Immature natural killer cell (primary cell): ENCODE measurements around the gene ATP2A1. TPM values are rescaled to one million over a fixed set of nuclear protein-coding genes. Genes with fewer than 3 reads are reported as not detected.
"Not testable (repeated sequence)": the region's sequence is repeated elsewhere in the genome, so short reads cannot be mapped to it uniquely, and the experiment has no call there.

Source experiments
- DNase-seq, 3 donors: peaks; one replicate each; pipeline ENCODE4 v3.0.0; 2022; ENCODE audit warnings: mixed read lengths in 1 of 3
- H3K27ac Mint-ChIP-seq, 6 donors: one replicate each; pipeline ENCODE4 v1.8.0; 2020; ENCODE audit warnings: mixed read lengths in 6 of 6, mild to moderate bottlenecking in 5 of 6, inconsistent platforms in 4 of 6, moderate library complexity in 3 of 6
- H3K27me3 Mint-ChIP-seq, 3 donors: one replicate each; pipeline ENCODE4 v1.8.0; 2020 to 2021; ENCODE audit warnings: low read depth in 3 of 3, mild to moderate bottlenecking in 3 of 3, mixed read lengths in 3 of 3, moderate library complexity in 3 of 3, inconsistent platforms in 1 of 3
- H3K36me3 Mint-ChIP-seq, 3 donors: one replicate each; pipeline ENCODE4 v1.8.0; 2020; ENCODE audit warnings: mixed read lengths in 3 of 3, inconsistent platforms in 2 of 3, mild to moderate bottlenecking in 2 of 3
- H3K4me1 Mint-ChIP-seq, 2 donors: one replicate each; pipeline ENCODE4 v1.8.0; 2020; ENCODE audit warnings: inconsistent platforms in 2 of 2, mild to moderate bottlenecking in 2 of 2, mixed read lengths in 2 of 2, moderate library complexity in 1 of 2
- H3K4me3 Mint-ChIP-seq, 5 donors: one replicate each; pipeline ENCODE4 v1.8.0; 2020; ENCODE audit warnings: mild to moderate bottlenecking in 5 of 5, mixed read lengths in 5 of 5, inconsistent platforms in 3 of 5, moderate library complexity in 3 of 5
- H3K9me3 Mint-ChIP-seq, 6 donors: one replicate each; pipeline ENCODE4 v1.8.0; 2020; ENCODE audit warnings: mild to moderate bottlenecking in 6 of 6, mixed read lengths in 6 of 6, inconsistent platforms in 4 of 6, moderate library complexity in 3 of 6
- polyA plus RNA-seq, 3 donors: library from polyadenylated mRNA; unstranded; fragments of 300-500 nt; fragmentation: Illumina TruSeq; gene quantifications; one replicate each; pipeline ENCODE4 v1.2.3, GENCODE V29; 2021

The ATP2A1 gene
- polyA plus RNA-seq, 3 donors from 2014 or later = 0.31 TPM; not detected in 2

DNA sequence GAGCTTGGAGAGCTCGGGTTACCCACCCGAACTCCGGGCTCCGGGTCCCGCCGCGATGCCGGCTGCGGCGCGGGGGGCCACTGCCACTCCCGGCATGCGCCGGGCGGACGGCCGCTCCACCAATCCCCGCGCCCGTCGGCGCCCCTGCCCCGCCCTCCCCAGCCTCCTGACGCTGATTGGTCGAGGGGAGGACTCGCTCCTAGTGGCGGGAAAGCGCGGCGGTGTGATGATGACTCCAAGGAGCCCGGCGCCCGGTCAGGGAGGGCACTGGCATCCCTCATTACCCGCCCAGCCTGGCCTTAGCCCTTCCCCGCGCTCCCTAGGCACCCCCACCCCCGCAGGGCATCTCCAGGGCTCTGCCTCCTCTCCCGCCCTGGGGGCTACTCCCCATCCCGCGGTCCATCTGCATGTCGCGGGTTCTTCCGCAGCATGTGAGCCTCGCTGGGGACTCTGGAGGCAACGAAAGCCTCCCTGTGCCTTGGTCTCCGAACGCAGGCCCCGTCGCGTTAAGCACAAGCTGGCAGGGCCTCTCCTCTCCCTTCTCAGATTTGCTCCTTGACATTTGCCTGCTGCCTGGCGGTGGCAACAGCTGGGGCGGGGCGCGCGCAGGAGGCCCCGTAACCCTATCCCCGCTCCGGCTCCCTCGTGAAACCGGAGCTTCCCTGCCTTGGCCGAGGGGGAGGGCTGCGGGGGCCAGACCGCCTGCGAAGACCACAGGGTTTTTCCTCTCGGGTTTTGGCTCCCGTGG is 1.7 kb downstream of the ATP2A1 start:
- Mint-ChIP-seq H3K27me3 (peaks cover 0 to 3% (median 0%) of the 10 kb centered on the region in 3 donors), H3K4me1 (peaks cover 18 to 19% of the 10 kb centered on the region in 2 donors), H3K4me3 (peak overlapping the region; percentile 84 to 90 (median 87)), H3K27ac (no peak overlapping the region), H3K9me3 (no peaks in the 10 kb centered on the region), H3K36me3 (no peaks in the 10 kb centered on the region)
- peak; percentile 74 to 80 (median 79) for DNase-seq

DNA sequence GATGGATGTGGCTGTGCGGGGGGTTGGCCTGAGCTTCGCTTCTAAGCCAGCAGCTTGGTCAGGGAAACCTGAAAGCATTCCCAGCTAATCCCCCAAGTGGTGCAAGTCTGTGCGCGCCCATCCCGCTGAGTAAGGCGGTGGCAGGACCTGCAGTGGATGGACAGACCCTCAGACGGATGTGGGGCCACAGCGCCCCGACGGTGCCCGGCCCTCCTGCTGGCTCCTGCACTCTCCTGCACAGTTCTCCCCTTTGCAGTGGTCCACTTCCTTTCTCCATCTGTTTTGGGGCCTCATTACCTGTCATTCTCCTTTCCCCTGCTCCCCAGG is 2.3 kb downstream of the ATP2A1 start:
- H3K27me3 Mint-ChIP-seq = peaks cover 0 to 3% (median 0%) of the 10 kb centered on the region in 3 donors
- H3K27ac Mint-ChIP-seq = no peak overlapping the region
- H3K4me1 Mint-ChIP-seq = peaks cover 18 to 19% of the 10 kb centered on the region in 2 donors
- no peaks in the 10 kb centered on the region for H3K9me3 Mint-ChIP-seq
- no peak for DNase-seq
- no peaks in the 10 kb centered on the region for H3K36me3 Mint-ChIP-seq
- H3K4me3 Mint-ChIP-seq = peak overlapping the region; percentile 71 to 85 (median 79)

DNA sequence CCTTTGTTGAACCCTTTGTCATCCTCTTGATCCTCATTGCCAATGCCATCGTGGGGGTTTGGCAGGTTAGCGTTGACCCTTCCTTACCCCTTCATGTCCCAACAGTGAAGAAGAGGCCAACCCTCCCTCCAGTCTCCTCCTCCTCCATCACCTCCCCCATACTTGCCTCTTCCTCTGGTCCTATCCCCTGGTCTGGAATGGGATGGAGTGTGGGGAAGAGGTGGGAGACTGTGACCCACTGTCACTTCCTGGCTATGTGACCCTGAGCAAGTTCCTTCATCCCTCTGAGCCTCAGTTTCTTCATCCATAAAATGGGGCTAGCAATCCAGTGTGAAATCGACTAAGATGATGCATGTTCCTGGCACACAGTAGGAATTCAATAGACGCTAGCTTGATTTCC is 2.7 kb downstream of the ATP2A1 start:
- Mint-ChIP-seq H3K9me3 (no peaks in the 10 kb centered on the region), H3K36me3 (no peaks in the 10 kb centered on the region), H3K4me1 (peaks cover 18 to 19% of the 10 kb centered on the region in 2 donors), H3K27me3 (peaks cover 0 to 3% (median 0%) of the 10 kb centered on the region in 3 donors), H3K27ac (peak overlapping the region in 1 of 6 donors; percentile 26), H3K4me3 (peak overlapping the region; percentile 71 to 85 (median 79))
- no peak for DNase-seq

DNA sequence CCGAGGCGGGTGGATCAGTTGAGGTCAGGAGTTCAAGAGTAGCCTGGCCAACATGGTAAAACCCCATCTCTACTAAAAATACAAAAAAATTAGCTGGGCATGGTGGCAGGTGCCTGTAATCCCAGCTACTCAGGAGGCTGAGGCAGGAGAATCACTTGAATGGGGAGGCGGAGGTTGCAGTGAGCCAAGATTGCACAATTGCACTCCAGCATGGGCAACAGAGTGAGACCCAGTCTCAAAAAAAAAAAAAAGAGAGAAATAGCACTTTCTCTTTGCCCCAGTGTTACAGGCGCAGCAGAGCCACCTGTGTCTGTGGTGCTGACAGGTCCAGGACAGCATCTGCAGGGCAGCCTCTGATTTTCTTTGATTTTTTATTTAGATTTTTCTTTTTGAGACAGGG is 3.3 kb downstream of the ATP2A1 start:
- not testable (repeated sequence) for H3K9me3 Mint-ChIP-seq, H3K27me3 Mint-ChIP-seq, H3K27ac Mint-ChIP-seq, H3K36me3 Mint-ChIP-seq, DNase-seq
- Mint-ChIP-seq H3K4me1 (peaks cover 18 to 19% of the 10 kb centered on the region in 2 donors), H3K4me3 (peak overlapping the region in 4 of 5 donors; percentile 9 to 85 (median 79))

DNA sequence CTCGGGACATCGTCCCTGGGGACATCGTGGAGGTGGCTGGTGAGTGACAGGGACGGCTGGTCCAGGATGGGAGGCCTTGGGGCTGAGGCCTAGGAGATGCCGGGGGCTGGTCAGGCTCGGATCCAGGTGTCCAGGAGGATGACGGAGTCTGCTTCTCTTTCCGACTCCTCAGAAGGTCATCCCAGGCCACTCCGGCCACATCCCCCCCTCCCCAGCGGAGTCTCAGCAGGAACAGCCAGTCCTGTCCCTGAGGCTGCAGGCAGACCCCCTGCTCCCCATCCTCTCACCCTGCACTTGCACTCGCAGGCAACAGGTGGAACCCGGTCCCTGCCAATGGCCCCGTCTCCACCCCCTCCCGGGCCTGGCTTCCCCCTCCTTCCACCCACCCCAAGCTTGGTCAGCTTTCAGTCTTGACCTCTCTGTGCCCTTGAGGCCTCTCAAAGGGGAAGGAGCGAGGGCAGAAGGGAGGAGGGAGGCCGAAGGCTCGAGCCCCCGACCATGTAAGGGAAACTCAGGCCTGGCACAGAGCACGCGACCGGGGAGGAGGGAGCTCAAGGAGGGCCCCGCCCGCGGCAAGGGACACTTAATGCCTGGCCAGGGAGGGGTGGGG is 4.4 kb downstream of the ATP2A1 start:
- DNase-seq = no peak
- Mint-ChIP-seq H3K4me1 (peaks cover 14 to 18% of the 10 kb centered on the region in 2 donors), H3K27ac (no peak overlapping the region), H3K4me3 (no peak overlapping the region), H3K9me3 (no peaks in the 10 kb centered on the region), H3K36me3 (no peaks in the 10 kb centered on the region), H3K27me3 (peaks cover 0 to 2% (median 2%) of the 10 kb centered on the region in 3 donors)

DNA sequence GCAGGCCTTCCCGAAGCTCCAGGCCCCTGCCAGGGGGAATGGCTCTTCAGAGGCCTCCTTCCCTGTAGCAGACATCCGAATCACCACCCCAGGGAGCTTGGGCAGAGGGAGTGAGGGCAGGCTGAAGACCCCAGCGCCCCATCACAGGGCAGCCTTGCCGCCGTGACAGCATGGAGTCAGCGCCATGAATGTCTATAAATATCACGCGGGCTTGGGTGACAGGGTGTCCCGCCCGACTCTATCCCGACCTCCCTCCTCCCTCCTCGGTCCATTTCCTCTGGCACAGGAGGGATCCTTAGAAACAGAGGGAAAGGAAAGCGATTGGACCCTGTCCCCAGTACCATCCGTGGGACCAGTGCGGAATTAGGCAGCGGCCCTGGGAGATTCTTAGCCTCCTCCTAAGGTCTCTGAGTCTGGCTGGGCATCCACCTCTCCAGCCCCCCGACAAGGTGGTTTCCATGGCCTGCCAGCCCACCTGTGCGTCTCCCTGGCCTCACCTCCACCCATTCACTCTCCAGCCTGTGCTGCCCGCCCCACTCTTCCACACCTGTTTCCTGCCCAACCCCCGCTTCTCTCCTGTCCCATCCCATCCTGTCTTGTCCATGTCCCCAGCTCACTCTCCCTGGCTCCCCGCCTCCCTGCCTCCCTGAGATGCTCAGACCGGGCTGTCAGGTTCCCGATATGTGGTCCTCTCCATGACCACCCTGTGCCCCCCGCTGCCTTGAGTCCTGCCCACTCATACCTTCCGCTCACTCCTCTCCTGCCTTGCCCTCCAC is 5.1 kb downstream of the ATP2A1 start:
- Mint-ChIP-seq H3K4me1 (peaks cover 14 to 18% of the 10 kb centered on the region in 2 donors), H3K4me3 (no peak overlapping the region), H3K9me3 (no peaks in the 10 kb centered on the region), H3K36me3 (no peaks in the 10 kb centered on the region), H3K27me3 (peaks cover 0 to 2% (median 2%) of the 10 kb centered on the region in 3 donors), H3K27ac (peak overlapping the region in 1 of 6 donors; percentile 53)
- DNase-seq = no peak

DNA sequence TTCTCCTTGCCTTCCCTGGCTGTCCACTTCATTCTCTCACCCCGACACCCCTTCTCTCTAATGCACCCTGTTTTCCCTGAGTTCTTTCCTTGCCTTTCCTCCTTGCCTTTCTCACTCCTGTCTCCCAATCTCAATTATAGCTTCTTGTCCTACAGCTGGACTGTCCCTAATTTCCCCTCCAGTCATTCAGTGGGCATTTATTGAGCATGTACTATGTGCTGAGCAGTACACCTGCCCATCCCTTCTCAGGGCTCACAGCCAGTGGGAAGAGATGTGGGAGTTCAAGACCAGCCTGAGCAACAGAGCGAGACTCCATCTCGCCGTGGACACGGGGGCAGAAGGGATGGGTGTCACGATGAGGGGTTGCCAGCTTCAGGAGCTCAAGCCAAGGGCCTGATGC is 5.8 kb downstream of the ATP2A1 start:
- peak overlapping the region in 2 of 6 donors; percentile 49 to 53 for H3K27ac Mint-ChIP-seq
- no peak overlapping the region for H3K4me3 Mint-ChIP-seq
- DNase-seq = no peak
- H3K36me3 Mint-ChIP-seq = no peaks in the 10 kb centered on the region
- no peaks in the 10 kb centered on the region for H3K9me3 Mint-ChIP-seq
- peaks cover 13 to 16% of the 10 kb centered on the region in 2 donors for H3K4me1 Mint-ChIP-seq
- peaks cover 0 to 2% (median 2%) of the 10 kb centered on the region in 3 donors for H3K27me3 Mint-ChIP-seq

DNA sequence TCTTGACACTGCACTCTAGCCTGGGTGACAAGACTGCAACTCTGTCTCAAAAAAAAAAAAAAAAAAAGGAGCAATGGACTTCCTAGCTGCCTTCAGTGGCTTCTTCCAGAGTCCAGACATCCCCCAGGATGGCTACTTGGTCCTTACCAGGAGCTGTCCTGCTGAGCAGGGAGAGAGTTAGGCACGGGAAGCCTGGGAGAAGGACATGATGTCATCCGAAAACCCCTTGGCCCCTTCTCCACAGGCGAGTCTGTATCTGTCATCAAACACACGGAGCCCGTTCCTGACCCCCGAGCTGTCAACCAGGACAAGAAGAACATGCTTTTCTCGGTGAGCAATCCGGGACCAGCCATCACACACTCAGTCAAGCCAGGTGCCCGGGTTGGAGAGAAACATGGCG is 8.7 kb downstream of the ATP2A1 start:
- Mint-ChIP-seq H3K36me3 (no peaks in the 10 kb centered on the region), H3K4me1 (peaks cover 3 to 5% of the 10 kb centered on the region in 2 donors), H3K27me3 (peaks cover 0 to 2% (median 2%) of the 10 kb centered on the region in 3 donors), H3K4me3 (no peak overlapping the region), H3K27ac (no peak overlapping the region), H3K9me3 (no peaks in the 10 kb centered on the region)
- DNase-seq = no peak

DNA sequence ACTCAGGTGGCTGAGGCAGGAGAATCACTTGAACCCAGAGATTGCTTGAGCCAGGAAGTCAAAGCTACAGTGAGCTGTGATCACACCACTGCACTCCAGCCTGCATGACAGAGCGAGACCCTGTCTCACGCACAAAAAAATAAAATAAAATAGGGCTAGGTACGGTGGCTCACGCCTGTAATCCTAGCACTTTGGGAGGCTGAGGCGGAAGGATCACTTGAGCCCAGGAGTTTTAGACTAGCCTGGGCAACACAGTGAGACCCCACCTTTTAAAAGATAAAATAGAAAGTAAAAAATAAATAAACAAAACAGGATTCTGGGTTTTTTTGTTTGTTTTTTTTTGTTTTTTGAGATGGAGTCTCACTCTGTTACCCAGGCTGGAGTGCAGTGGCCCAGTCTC is 12.1 kb downstream of the ATP2A1 start:
- not testable (repeated sequence) for H3K36me3 Mint-ChIP-seq, H3K27me3 Mint-ChIP-seq, H3K27ac Mint-ChIP-seq, H3K9me3 Mint-ChIP-seq, DNase-seq
- Mint-ChIP-seq H3K4me3 (peak overlapping the region in 1 of 5 donors; percentile 36), H3K4me1 (peaks cover 15 to 23% of the 10 kb centered on the region in 2 donors)

DNA sequence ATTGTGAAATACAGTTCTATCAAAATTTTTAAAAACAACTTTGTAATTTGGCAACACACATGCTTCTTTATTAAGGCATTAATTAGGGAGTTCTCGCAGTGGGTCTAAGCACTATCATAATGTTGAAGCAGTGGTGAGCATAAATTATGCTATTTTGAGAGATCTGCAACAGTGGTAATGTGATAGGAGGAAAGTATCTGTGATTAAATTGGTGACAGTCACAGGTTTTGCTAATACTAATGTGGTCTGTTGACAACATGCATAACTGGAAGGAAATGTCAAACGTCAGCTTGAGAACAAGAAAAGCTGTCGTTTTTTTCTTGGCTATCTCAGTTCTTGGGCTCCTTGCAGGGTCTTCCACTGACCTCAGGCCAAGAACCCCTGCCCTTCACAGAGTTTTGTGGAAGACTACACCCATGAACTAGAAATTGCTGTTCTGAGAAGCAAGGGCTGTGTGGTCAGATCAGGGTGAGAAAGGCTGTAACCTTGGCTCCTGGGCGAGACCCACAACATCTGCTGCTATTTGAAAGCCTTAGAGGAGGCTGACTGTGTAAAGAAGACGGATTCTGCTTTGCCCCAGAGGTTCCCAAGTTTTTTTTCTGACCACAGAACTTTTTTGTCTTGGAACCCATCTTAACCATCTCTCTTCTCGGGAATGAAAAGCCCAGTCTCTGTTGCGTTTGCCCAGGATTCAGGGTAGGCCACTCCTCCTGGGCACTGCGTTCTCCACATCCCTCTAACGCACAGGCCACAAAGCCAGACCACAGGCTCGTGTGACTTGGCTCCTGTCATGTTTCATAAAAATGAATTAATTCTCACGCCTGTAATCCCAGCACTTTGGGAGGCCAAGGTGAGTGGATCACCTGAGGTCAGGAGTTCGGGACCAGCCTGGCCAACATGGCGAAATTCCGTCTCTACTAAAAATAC is 13.9 kb downstream of the ATP2A1 start:
- Mint-ChIP-seq H3K27me3 (peaks cover 0 to 1% (median 0%) of the 10 kb centered on the region in 3 donors), H3K9me3 (no peaks in the 10 kb centered on the region), H3K4me3 (peak overlapping the region; percentile 44 to 79 (median 72)), H3K27ac (peak overlapping the region; percentile 67 to 96 (median 89)), H3K4me1 (peaks cover 15 to 23% of the 10 kb centered on the region in 2 donors), H3K36me3 (no peaks in the 10 kb centered on the region)
- DNase-seq = peak; percentile 18 to 37 (median 31)

DNA sequence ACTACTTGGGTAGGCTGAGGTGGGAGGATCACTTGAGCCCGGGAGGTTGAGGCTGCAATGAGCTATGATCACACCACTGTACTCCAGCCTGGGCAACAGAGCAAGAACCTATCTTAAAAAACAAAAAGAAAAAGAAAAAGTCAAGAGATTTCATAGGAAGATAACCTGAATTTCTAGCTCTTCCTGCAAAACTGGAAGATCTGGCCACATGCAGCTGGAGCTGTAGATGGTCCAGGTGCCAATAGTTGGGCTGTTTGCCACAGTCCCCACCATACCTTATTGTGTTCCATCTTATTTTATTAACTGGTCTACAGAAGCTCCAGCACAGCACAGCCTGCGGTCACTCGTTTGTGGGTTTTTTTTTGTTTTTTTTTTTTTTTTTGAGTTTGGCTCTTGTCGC is 15.0 kb downstream of the ATP2A1 start:
- Mint-ChIP-seq H3K4me3 (no peak overlapping the region), H3K9me3 (no peaks in the 10 kb centered on the region), H3K36me3 (no peaks in the 10 kb centered on the region), H3K27ac (peak overlapping the region in 5 of 6 donors; percentile 67 to 96 (median 89)), H3K27me3 (peaks cover 0 to 1% (median 0%) of the 10 kb centered on the region in 3 donors), H3K4me1 (peaks cover 15 to 23% of the 10 kb centered on the region in 2 donors)
- no peak for DNase-seq

DNA sequence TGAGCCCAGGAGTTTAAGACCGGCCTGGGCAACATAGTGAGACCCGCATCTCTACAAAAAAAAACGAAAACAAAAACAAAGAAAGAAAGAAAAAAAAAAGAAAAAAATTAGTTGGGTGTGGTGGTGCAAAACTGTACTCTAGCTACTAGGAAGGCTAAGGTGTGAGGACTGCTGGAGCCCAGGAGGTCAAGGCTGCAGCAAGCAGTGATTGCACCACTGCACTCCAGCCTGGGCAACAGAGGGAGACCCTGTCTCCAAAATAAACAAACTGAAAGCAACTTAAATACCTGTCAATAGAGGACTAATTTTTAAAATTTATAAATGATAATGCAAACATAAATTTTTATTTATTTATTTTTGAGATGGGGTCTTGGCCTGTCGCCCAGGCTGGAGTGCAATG is 17.3 kb downstream of the ATP2A1 start:
- Mint-ChIP-seq H3K27me3 (peaks cover 0 to 1% (median 0%) of the 10 kb centered on the region in 3 donors), H3K27ac (no peak overlapping the region), H3K36me3 (peaks cover 0 to 5% (median 0%) of the 10 kb centered on the region in 3 donors), H3K4me1 (peaks cover 15 to 21% of the 10 kb centered on the region in 2 donors), H3K4me3 (no peak overlapping the region), H3K9me3 (no peaks in the 10 kb centered on the region)
- no peak for DNase-seq

DNA sequence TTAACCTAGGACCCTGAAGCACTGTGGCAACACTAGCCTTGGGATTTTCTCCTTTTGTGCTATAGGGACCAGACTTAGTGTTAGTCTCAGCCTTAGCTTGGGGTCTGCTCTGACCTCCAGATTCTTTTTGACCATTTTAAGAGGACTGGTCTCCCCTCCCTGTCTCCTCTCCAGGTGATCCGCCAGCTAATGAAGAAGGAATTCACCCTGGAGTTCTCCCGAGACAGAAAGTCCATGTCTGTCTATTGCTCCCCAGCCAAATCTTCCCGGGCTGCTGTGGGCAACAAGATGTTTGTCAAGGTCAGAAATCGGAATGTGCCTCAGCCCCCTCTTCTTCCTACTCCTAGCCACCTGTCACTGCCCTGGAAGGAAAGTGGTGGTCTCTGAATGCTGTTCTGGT is 19.5 kb downstream of the ATP2A1 start:
- Mint-ChIP-seq H3K27ac (peak overlapping the region in 1 of 6 donors; percentile 26), H3K4me3 (no peak overlapping the region), H3K9me3 (no peaks in the 10 kb centered on the region), H3K4me1 (peaks cover 4 to 12% of the 10 kb centered on the region in 2 donors), H3K36me3 (peaks cover 0 to 5% (median 0%) of the 10 kb centered on the region in 3 donors), H3K27me3 (peaks cover 0 to 1% (median 0%) of the 10 kb centered on the region in 3 donors)
- DNase-seq = no peak
